GM18498 (cell line): ENCODE data around the gene LIG3.
"Not testable (repeated sequence)": the region's sequence is repeated elsewhere in the genome, so short reads cannot be mapped to it uniquely, and the experiment has no call there.

ENCODE experiments used
- ATAC-seq: cut with Tn5 transposase; IDR thresholded peaks from one replicate; pipeline ENCODE4 v1.9.1; 2021; ENCODE audit warnings: mild to moderate bottlenecking, moderate library complexity; ENCODE audit not compliant: unreplicated experiment

LIG3 gene

GRCh38 chr17:35030780-35031179, 50.5 kb downstream of the LIG3 start:
- no peak for ATAC-seq

DNA sequence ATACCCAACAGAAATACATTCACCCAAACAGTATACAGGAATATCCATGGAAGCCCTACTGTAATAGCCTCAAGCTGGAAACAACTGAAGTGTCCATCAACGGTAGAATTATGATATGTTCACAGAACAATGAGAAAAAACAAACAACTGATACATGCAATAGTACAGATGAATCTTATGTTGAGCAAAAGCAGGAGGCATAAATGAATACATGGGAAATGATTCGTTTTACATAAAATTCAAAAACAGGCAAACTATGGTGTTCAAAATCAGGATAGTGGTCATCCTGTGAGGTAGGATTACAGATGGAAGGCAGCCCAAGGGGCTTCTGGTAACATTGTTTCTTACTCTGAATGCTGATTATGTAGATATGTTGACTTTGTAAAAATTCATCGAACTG, 58.1 kb downstream of the LIG3 start:
- no peak for ATAC-seq

DNA sequence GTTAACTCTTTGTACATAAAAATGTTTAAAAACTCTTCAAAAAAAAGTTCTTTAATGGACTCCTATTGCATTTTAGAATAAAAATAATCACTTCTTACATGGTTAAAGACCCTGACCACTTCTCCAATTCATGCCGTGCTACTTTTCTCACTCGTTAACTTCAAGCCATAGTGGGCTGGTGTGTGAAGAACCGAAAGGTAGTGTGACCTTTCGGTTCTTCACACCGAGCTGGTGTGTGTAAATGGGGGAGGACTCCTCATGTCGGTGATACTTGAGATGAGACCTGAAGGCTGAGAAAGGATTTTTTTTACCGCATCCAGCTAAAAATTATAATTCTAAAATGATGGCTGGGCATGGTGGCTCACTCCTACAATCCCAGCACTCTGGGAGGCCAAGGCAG, 61.1 kb downstream of the LIG3 start:
- no peak for ATAC-seq

DNA sequence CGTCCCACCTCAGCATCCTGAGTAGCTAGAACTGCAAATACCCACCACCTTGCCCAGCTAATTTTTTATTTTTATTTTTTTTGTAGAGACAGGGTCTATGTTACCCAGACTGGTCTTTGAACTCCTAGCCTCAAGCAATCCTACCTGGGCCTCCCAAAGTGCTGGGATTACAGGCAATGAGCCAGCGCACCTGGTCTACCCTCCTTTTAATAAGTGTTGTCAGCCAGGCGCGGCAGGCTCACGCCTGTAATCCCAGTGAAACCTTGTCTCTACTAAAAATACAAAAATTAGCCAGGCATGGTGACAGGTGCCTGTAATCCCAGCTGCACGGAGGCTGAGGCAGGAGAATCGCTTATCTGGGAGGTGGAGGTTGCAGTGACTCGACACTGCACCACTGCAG, 63.9 kb downstream of the LIG3 start:
- ATAC-seq = no peak

GRCh38 chr17:35045458-35045979, 65.2 kb downstream of the LIG3 start:
- not testable (repeated sequence) for ATAC-seq

- no peak for ATAC-seq
Measured at GRCh38 chr17:35046245-35046644, 65.9 kb downstream of the LIG3 start.

GRCh38 chr17:35046740-35047283, 66.5 kb downstream of the LIG3 start:
- ATAC-seq = peak; percentile 46

GRCh38 chr17:35048685-35049379, 68.5 kb downstream of the LIG3 start:
- no peak for ATAC-seq

DNA sequence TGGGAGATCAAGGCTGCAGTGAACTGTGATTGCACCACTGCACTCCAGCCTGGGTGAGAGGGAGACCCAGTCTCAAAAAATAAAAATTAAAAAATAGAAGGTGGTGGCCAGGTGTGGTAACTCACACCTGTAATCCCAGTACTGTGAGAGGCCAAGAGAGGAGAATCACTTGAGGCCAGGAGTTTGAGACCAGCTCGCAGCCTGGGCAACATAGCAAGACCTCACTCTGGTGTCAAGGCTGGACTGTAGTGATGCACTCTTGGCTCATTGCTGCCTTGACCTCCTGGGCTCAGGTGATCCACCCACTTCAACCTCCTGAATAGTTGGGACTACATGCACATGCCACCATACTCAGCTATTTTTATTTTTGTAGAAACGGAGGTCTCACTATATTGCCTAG, 69.9 kb downstream of the LIG3 start:
- ATAC-seq = no peak

DNA sequence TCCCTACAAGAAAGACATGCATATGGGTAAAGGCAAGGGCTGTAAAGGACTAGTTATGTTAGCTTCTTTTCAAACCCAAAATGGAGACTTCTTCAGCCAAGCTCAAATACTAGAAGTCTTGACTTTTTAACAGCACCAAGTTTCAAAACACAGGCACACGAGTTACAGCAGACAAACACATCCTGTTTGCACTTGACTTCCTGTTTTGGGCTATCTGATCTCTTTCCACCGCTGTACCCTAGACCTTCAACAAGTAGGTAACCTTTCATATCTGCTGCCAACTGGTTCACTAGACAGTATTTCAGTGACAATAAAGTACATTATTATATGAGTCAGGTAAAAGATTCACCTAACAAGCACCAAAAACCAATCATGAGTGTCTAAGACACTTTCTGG, 70.9 kb downstream of the LIG3 start:
- peak; percentile 74 for ATAC-seq

- peak; percentile 24 for ATAC-seq
Measured at GRCh38 chr17:35051579-35052240, 71.4 kb downstream of the LIG3 start.

- no peak for ATAC-seq
Measured at GRCh38 chr17:35052241-35052610, 71.9 kb downstream of the LIG3 start.

DNA sequence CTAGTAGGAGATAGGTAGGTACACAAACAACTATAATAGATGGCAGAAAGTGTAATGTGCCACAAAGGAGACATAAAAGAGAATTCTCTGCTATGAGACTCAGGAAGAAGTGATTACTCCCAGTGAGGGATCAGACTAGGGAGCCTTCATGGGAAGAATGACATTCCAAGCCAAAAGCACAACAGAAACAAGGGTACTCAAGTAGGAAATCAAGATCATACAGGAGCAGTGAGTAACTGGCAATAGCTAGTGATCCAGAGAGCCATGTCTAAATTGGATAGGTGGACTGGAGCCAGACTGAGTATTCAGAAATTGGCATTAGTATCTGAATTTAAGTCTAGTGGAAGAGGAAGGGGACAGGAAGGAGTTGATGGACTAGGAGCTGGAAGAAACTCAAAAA, 72.5 kb downstream of the LIG3 start:
- ATAC-seq = no peak

GRCh38 chr17:35053204-35053603, 72.9 kb downstream of the LIG3 start:
- ATAC-seq = no peak

GRCh38 chr17:35056013-35056412, 75.7 kb downstream of the LIG3 start:
- ATAC-seq = no peak

DNA sequence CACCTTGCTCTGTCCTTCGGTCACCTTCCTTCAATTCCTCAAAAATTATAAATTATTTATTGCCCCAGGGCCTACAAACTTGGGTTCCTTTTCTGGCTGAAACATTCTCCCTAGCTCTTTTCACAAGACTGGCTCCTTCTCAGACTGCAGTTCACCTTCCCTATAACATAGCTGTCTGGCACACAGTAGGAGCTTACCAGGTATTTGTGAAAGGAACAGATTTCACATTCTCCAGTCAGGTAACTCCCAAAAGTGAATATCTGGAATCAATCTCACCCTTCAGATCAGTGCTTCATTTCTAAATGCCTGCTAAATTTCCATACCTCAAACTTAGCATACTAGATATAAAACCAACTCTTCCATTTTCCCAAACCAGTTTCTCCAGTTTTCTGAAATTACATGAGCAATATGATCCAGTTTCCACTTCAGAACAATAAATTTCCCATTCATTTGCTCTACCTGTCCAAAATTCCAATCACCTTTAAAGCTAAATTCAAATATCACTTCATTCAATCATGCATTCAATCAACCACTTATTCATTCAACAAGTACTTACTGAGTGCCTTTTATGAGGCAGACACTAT, 77.1 kb downstream of the LIG3 start:
- no peak for ATAC-seq
